HEK293T (cell line): ENCODE data around the gene ESYT3.
"Not testable (repeated sequence)": the region's sequence is repeated elsewhere in the genome, so short reads cannot be mapped to it uniquely, and the experiment has no call there.

Experiments
- CTCF ChIA-PET: fragments of 350-600 bp; formaldehyde crosslinking; extraction: SDS; loops from one replicate; lab custom pipeline; 2021; ENCODE audit warnings: antibody characterized with exemption, inconsistent platforms; lab: Yijun Ruan, JAX
- POLR2A ChIA-PET: fragments of 350-600 bp; formaldehyde crosslinking; extraction: SDS; loops from one replicate; lab custom pipeline; 2020; ENCODE audit warnings: antibody characterized with exemption, inconsistent platforms; lab: Yijun Ruan, JAX
- DNase-seq: peaks from one replicate; pipeline ENCODE4 v3.0.0; 2012; ENCODE audit warnings: mixed read lengths; ENCODE audit errors: extremely low spot score
- ARNT ChIP-seq: fragments of 450-650 bp; IDR thresholded peaks from 2 replicates; pipeline ENCODE4 v1.6.1; 2017; ENCODE audit warnings: mild to moderate bottlenecking
- BHLHE40 ChIP-seq: fragments of 450-650 bp; IDR thresholded peaks from 2 replicates; pipeline ENCODE4 v1.6.1; 2016; ENCODE audit warnings: mild to moderate bottlenecking, moderate library complexity, borderline replicate concordance
- CTBP1 ChIP-seq: fragments of 450-650 bp; IDR thresholded peaks from 2 replicates; pipeline ENCODE4 v1.6.1; 2016; ENCODE audit warnings: borderline replicate concordance
- ELF4 ChIP-seq: fragments of 450-650 bp; IDR thresholded peaks from 2 replicates; pipeline ENCODE4 v1.6.1; 2017; ENCODE audit warnings: antibody characterized with exemption
- FOXA1 ChIP-seq: fragments of 450-650 bp; IDR thresholded peaks from 2 replicates; pipeline ENCODE4 v1.6.1; 2016; ENCODE audit warnings: mild to moderate bottlenecking
- FOXK2 ChIP-seq: fragments of 450-650 bp; IDR thresholded peaks from 2 replicates; pipeline ENCODE4 v1.6.1; 2016; ENCODE audit warnings: mild to moderate bottlenecking
- FOXM1 ChIP-seq: fragments of 450-650 bp; IDR thresholded peaks from 2 replicates; pipeline ENCODE4 v1.6.1; 2017; ENCODE audit warnings: mild to moderate bottlenecking, borderline replicate concordance
- HDGF ChIP-seq: fragments of 450-650 bp; IDR thresholded peaks from 2 replicates; pipeline ENCODE4 v1.6.1; 2017; ENCODE audit warnings: antibody characterized with exemption, borderline replicate concordance
- L3MBTL2 ChIP-seq: fragments of 450-650 bp; conservative IDR thresholded peaks from 2 replicates; pipeline ENCODE4 v1.6.1; 2016; ENCODE audit warnings: mild to moderate bottlenecking
- LEF1 ChIP-seq: fragments of 450-650 bp; IDR thresholded peaks from 2 replicates; pipeline ENCODE4 v1.6.1; 2017; ENCODE audit warnings: mild to moderate bottlenecking, borderline replicate concordance
- NFRKB ChIP-seq: fragments of 450-650 bp; IDR thresholded peaks from 2 replicates; pipeline ENCODE4 v1.6.1; 2016; ENCODE audit warnings: mild to moderate bottlenecking, moderate library complexity
- SP1 ChIP-seq: fragments of 450-650 bp; IDR thresholded peaks from 2 replicates; pipeline ENCODE4 v1.6.1; 2017
- SUZ12 ChIP-seq: fragments of 450-650 bp; IDR thresholded peaks from 2 replicates; pipeline ENCODE4 v1.6.1; 2016; ENCODE audit warnings: mild to moderate bottlenecking
- TARDBP ChIP-seq: fragments of 450-650 bp; IDR thresholded peaks from 2 replicates; pipeline ENCODE4 v1.6.1; 2016
- ZNF384 ChIP-seq: fragments of 450-650 bp; IDR thresholded peaks from 2 replicates; pipeline ENCODE4 v1.6.1; 2016
- TF ChIP-seq, protein P1 (sequence below): fragments of 450-650 bp; IDR thresholded peaks from 2 replicates; pipeline ENCODE4 v1.6.1; 2016

The ESYT3 gene

DNA sequence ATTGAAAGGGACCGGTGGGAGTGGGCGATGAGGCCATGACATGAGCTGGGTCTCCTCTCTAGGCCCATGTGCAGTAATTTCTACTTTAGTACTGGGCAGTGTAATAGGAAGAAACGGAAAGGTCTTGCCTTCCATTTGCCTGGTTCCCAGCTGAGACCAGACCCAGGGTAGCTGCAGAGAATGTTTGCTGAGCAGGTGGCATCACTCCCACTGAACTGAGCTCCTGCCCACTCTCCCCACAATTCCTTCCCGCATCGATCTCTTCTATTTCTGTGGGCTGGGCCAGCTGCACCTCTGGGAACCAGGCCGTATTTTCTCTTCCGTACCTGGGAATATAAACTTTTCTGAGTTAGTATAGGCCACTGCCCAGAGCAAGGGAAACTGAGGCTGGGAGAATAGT lies 15.8 kb downstream of the ESYT3 start:
- DNase-seq, result no peak
- ChIA-PET CTCF (no interaction called here), POLR2A (no interaction called here)
- no peak for TF ChIP-seq ARNT
- TF ChIP-seq SUZ12, result no peak
- TF ChIP-seq FOXA1, result no peak
- TF ChIP-seq CTBP1, result no peak
- TF ChIP-seq ELF4, result no peak
- TF ChIP-seq ZNF384, result no peak

DNA sequence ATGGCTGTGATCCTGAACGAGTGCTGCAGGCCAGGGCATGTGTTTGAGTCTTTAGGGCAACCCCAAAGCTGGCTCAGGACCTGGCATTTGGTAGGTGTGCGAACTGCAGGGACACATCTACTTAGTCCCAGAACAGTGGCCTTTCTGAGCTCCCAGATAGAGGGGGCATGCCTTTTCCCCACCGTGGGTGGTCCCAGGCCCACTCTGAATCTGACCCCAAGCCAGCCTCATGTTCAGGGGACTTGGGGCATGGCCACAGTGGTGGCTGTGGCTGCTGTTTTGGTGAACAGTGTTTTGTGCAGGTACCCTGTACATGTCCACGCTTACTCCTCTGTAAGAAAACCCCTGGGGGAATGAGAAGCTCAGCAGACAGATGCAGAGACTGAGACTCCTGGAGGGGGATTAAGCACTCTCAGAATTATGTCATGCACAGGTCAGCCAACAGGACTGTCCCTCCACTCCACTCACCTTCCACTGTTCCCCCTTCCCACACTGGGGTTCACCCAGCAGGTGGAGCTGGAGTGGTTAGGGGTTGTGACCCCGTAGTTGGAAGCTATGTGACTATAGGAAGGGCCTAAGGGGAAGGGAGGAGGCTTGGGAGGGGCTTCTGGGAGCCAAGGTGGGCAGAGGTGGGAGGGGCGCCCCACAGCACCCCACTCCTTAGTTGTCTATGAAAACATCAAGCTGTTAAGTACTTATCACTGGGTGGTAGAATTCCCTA lies 16.4 kb downstream of the ESYT3 start:
- CTCF ChIA-PET, result no interaction called here
- no peak for TF ChIP-seq ZNF384
- TF ChIP-seq HDGF, result no peak
- TF ChIP-seq TARDBP, result no peak
- no peak for TF ChIP-seq CTBP1
- no peak for TF ChIP-seq SP1
- no peak for TF ChIP-seq L3MBTL2
- TF ChIP-seq NFRKB, result no peak
- TF ChIP-seq, protein P1, sequence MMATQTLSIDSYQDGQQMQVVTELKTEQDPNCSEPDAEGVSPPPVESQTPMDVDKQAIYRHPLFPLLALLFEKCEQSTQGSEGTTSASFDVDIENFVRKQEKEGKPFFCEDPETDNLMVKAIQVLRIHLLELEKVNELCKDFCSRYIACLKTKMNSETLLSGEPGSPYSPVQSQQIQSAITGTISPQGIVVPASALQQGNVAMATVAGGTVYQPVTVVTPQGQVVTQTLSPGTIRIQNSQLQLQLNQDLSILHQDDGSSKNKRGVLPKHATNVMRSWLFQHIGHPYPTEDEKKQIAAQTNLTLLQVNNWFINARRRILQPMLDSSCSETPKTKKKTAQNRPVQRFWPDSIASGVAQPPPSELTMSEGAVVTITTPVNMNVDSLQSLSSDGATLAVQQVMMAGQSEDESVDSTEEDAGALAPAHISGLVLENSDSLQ, result no peak
- no peak for TF ChIP-seq ARNT
- TF ChIP-seq LEF1, result no peak
- no peak for TF ChIP-seq BHLHE40
- TF ChIP-seq SUZ12, result no peak
- DNase-seq, result no peak
- POLR2A ChIA-PET, result interaction anchor here (1.1 kb wide), 1 partner anchor 16 kb away, joined by 3 read pairs; no protein-coding TSS in a partner anchor

DNA sequence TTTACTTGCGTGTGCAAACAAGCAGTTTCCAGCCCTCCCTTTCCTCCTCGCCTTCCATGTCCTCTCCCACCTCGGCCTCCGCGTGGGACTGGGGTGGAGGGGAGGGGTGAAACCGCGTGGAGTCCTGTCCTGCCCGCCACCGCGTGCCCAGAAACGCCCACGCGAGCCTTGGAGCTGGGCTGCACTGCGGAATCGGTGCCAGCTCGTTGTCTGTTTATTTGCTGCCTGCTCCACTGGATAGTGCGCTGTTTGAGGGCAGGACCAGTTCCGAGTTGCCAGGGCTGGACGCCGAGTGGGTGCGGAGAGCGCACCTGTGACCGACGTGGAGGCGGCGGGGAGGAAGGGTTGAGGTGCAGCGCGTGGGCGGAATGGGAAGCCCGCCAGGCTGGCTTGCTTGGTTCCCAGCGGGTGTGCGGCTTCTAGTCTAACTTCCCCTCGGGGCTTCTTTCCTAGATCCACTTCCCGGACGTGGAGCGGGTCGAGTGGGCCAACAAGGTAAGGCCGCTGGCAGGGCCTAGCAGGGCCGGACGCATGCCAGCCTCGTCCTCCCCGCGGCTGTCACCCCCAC lies 17.3 kb downstream of the ESYT3 start:
- DNase-seq, result no peak
- ChIA-PET CTCF (no interaction called here), POLR2A (interaction anchor here (1.1 kb wide), 1 partner anchor 15 kb away, joined by 3 read pairs; no protein-coding TSS in a partner anchor)
- TF ChIP-seq FOXK2 (no peak), ZNF384 (no peak), NFRKB (no peak), FOXA1 (no peak), LEF1 (no peak)
- TF ChIP-seq, protein P1, result no peak

DNA sequence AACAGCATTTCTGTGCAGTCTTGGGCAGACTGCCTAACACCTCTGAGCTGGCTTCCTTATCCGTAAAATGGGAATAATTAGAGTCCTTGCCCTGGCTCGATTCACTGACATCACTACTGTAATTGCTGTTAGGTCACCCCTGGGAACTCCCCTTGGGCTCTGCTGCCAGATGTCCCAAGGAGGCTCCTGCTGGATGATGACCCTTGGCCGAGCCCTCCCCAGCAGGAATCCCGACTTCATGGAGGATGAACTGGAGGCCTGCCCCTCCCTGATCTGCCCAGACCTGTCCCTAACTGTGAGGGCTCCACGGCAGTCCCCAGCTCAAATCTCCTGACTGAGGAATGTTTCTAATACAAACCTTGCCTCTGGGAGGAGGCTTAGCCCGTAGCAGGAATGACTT lies 18.0 kb downstream of the ESYT3 start:
- no peak for TF ChIP-seq NFRKB
- no peak for TF ChIP-seq TARDBP
- TF ChIP-seq, protein P1, result no peak
- no peak for TF ChIP-seq SUZ12
- ChIA-PET POLR2A (no interaction called here), CTCF (no interaction called here)
- DNase-seq, result no peak

DNA sequence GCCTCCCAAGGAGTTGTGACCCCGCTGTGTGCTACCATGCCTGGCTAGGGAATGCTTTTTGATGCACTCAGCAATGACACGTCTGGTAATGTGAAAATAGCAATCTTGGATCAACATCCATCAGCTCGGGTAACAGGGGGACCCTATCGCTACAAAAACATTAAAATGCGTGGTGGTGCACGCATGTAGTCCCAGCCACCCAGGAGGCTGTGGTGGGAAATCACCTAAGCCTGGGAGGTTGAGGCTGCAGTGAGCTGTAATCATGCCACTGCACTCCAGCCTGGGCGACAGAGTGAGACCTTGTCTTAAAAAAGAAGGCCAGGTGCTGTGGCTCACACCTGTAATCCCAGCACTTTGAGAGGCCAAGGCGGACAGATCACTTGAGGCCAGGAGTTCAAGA lies 19.5 kb downstream of the ESYT3 start:
- CTCF ChIA-PET, POLR2A ChIA-PET, DNase-seq: not testable (repeated sequence)

DNA sequence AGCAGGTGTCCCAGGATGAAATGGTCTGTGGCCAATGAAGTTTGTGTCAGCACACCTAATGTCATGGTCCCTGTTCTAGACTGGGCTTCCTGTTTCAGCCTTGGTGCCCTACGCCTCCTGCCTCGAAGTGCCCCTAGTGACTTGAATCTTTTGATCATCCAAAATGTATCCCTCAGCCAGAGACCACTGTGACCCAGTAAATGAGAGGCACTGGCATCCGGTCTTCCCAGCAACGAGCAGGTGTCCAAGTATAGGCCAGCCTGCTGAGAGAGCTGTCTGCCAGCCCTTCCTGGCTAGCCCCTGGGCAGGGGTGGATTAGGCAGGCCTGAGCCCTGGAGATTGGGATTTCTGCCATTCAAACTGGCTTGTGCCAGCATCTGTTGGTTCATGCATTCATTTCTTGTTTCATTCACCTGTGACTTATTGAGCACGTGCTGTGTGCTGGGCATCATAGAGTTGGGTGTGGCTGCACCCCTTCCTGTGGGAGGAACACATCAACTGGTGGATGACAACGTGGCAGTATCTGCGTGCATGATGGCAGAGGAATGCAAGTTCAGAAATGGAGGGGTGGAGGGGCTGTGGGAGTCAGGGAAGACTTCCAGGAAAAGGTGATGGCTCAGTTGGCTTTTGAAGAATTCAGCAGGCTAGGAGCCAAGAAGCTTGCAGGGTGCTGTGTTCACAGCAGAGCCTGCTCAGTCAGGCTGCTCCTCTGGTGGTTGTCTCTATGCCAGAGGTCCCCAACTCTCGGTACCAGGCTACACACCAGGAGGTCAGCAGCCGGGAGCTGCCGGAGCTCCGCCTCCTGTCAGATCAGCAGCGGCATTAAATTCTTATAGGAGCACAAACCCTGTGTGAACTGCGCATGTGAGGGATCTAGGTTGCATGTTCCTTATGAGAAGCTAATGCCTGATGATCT lies 21.6 kb downstream of the ESYT3 start:
- ChIA-PET POLR2A (interaction anchor here (0.6 kb wide), 1 partner anchor 468 kb away, joined by 3 read pairs; no protein-coding TSS in a partner anchor), CTCF (interaction anchor here (0.7 kb wide), 1 partner anchor 13 kb away, joined by 4 read pairs; no protein-coding TSS in a partner anchor)
- TF ChIP-seq BHLHE40 (no peak), FOXA1 (no peak), LEF1 (no peak), FOXM1 (no peak), ARNT (no peak), CTBP1 (no peak), NFRKB (no peak)
- DNase-seq, result no peak
